OCI-LY7 (cell line): Measurements from ENCODE around the gene SAP25.

Source experiments
- EZH2phosphoT487 ChIP-seq: fragments of 200-600 bp; sonication (generic); IDR thresholded peaks from 2 replicates; pipeline ENCODE4 v1.6.1; 2018; ENCODE audit warnings: low read depth, borderline replicate concordance, mild to moderate bottlenecking, mixed run types, antibody characterized with exemption, low read length, moderate library complexity, mixed read lengths
- TF ChIP-seq, protein P1 (sequence below): fragments of 200-600 bp; sonication (generic); conservative IDR thresholded peaks from 2 replicates; pipeline ENCODE4 v1.5.1; 2014; ENCODE audit warnings: mild to moderate bottlenecking, antibody characterized with exemption, low read length, moderate library complexity, mixed read lengths

DNA sequence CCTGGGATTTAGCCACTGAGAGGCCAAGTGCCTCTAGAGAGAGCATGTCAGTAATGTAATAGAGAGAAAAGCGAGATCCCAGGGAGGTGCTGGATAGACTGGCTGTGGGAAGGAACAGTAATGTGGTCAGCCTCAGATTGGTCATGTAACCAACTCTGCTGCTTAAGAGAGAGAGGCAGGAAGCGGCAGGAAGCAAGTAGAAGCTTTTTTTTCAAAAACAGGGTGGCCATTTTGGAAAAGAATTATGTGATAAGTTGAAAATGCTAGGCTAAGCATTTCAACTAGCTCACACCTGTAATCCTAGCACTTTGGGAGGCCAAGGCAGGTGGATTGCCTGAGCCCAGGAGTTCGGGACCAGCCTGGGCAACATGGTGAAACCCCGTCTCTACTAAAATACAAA, 24.7 kb upstream of the SAP25 start:
- TF ChIP-seq, protein P1, sequence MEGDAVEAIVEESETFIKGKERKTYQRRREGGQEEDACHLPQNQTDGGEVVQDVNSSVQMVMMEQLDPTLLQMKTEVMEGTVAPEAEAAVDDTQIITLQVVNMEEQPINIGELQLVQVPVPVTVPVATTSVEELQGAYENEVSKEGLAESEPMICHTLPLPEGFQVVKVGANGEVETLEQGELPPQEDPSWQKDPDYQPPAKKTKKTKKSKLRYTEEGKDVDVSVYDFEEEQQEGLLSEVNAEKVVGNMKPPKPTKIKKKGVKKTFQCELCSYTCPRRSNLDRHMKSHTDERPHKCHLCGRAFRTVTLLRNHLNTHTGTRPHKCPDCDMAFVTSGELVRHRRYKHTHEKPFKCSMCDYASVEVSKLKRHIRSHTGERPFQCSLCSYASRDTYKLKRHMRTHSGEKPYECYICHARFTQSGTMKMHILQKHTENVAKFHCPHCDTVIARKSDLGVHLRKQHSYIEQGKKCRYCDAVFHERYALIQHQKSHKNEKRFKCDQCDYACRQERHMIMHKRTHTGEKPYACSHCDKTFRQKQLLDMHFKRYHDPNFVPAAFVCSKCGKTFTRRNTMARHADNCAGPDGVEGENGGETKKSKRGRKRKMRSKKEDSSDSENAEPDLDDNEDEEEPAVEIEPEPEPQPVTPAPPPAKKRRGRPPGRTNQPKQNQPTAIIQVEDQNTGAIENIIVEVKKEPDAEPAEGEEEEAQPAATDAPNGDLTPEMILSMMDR: no peak
- TF ChIP-seq EZH2phosphoT487: no peak
